Neural cell (in vitro differentiated cells): ENCODE results near the gene ZNHIT2. TPM values are rescaled to one million over a fixed set of nuclear protein-coding genes. Genes with fewer than 3 reads are reported as not detected.

Experiments used
- H2AFZ ChIP-seq: fragments of 200-600, 300-800 bp; sonication (generic), shearing (Covaris generic); 2 replicates; pipeline ENCODE4 v1.6.0; 2014; ENCODE audit warnings: low read depth, mild to moderate bottlenecking, antibody characterized with exemption, low read length, moderate library complexity
- H3F3A ChIP-seq: fragments of 200-600 bp; shearing (Covaris generic); 2 replicates; pipeline ENCODE4 v1.6.1; 2016; ENCODE audit warnings: mild to moderate bottlenecking, moderate library complexity, mixed read lengths, antibody characterized with exemption, low read length; ENCODE audit not compliant: insufficient read depth, poor library complexity, severe bottlenecking
- H3K27ac ChIP-seq: fragments of 200-600, 300-800 bp; sonication (generic), shearing (Covaris generic); 2 replicates; pipeline ENCODE4 v1.5.1; 2014; ENCODE audit warnings: mild to moderate bottlenecking, low read length, moderate library complexity
- H3K27me3 ChIP-seq: fragments of 300-800, 200-600 bp; sonication (generic), shearing (Covaris generic); 2 replicates; pipeline ENCODE4 v1.6.0; 2014; ENCODE audit warnings: mild to moderate bottlenecking, low read depth, low read length, moderate library complexity; ENCODE audit not compliant: insufficient read depth
- H3K36me3 ChIP-seq: fragments of 300-800, 200-600 bp; sonication (generic), shearing (Covaris generic); 2 replicates; pipeline ENCODE4 v1.5.1; 2014; ENCODE audit warnings: mild to moderate bottlenecking, antibody characterized with exemption, low read length, moderate library complexity; ENCODE audit not compliant: insufficient read depth
- H3K4me2 ChIP-seq: fragments of 300-800, 200-600 bp; sonication (generic), shearing (Covaris generic); 2 replicates; pipeline ENCODE4 v1.6.0; 2014; ENCODE audit warnings: mild to moderate bottlenecking, low read length
- H3K4me3 ChIP-seq: fragments of 300-800, 200-600 bp; sonication (generic), shearing (Covaris generic); 2 replicates; pipeline ENCODE4 v1.5.1; 2014; ENCODE audit warnings: mild to moderate bottlenecking, low read length, moderate library complexity
- H3K79me2 ChIP-seq: fragments of 200-600 bp; shearing (Covaris generic); replicated peaks from 2 replicates; pipeline ENCODE4 v1.6.0; 2014; ENCODE audit warnings: mild to moderate bottlenecking, low read length, moderate library complexity; ENCODE audit not compliant: insufficient read depth
- H3K9ac ChIP-seq: fragments of 300-800, 200-600 bp; sonication (generic), shearing (Covaris generic); 2 replicates; pipeline ENCODE4 v1.6.1; 2016; ENCODE audit warnings: mild to moderate bottlenecking, low read length, mixed read lengths
- H3K9me2 ChIP-seq: fragments of 200-600 bp; shearing (Covaris generic); 2 replicates; pipeline ENCODE4 v1.6.1; 2016; ENCODE audit warnings: mild to moderate bottlenecking, low read length, mixed read lengths; ENCODE audit not compliant: insufficient read depth
- H3K9me3 ChIP-seq: fragments of 200-600, 300-800 bp; sonication (generic), shearing (Covaris generic); 2 replicates; pipeline ENCODE4 v1.6.1; 2016; ENCODE audit warnings: mild to moderate bottlenecking, mixed run types, low read length, moderate library complexity, mixed read lengths
- H4K20me1 ChIP-seq: fragments of 200-600 bp; shearing (Covaris generic); 2 replicates; pipeline ENCODE4 v1.6.1; 2016; ENCODE audit warnings: mild to moderate bottlenecking, mixed run types; ENCODE audit not compliant: insufficient read depth
- CTCF ChIP-seq: fragments of 450-650 bp; IDR thresholded peaks from 2 replicates; pipeline ENCODE4 v1.5.1; 2014; ENCODE audit warnings: antibody characterized with exemption, mild to moderate bottlenecking, moderate library complexity; ENCODE audit not compliant: poor library complexity, severe bottlenecking
- EP300 ChIP-seq: fragments of 450-650 bp; conservative IDR thresholded peaks from 2 replicates; pipeline ENCODE4 v1.6.1; 2014; ENCODE audit warnings: antibody characterized with exemption, mild to moderate bottlenecking, moderate library complexity; ENCODE audit not compliant: poor library complexity, severe bottlenecking
- EZH2 ChIP-seq: fragments of 200-600, 300-800 bp; shearing (Covaris generic), sonication (generic); IDR thresholded peaks from 2 replicates; pipeline ENCODE4 v1.6.1; 2014; ENCODE audit warnings: antibody characterized with exemption, low read length, borderline replicate concordance, mild to moderate bottlenecking; ENCODE audit not compliant: insufficient read depth, poor library complexity, severe bottlenecking
- MXI1 ChIP-seq: fragments of 450-650 bp; conservative IDR thresholded peaks from 2 replicates; pipeline ENCODE4 v1.6.1; 2014; ENCODE audit warnings: antibody characterized with exemption, mild to moderate bottlenecking; ENCODE audit not compliant: poor library complexity, severe bottlenecking
- POLR2AphosphoS5 ChIP-seq: IDR thresholded peaks from 2 replicates; pipeline ENCODE4 v1.6.1; 2012
- RAD21 ChIP-seq: fragments of 450-650 bp; conservative IDR thresholded peaks from 2 replicates; pipeline ENCODE4 v1.6.1; 2014; ENCODE audit warnings: antibody characterized with exemption, mild to moderate bottlenecking, moderate library complexity
- REST ChIP-seq: IDR thresholded peaks from 2 replicates; pipeline ENCODE4 v1.6.1; 2012; ENCODE audit warnings: borderline replicate concordance
- SMC3 ChIP-seq: fragments of 450-650 bp; conservative IDR thresholded peaks from 2 replicates; pipeline ENCODE4 v1.6.1; 2014; ENCODE audit warnings: antibody characterized with exemption, mild to moderate bottlenecking, moderate library complexity; ENCODE audit not compliant: poor library complexity
- TAF1 ChIP-seq: IDR thresholded peaks from 2 replicates; pipeline ENCODE4 v1.6.1; 2012; ENCODE audit warnings: low read depth
- polyA minus RNA-seq: library from RNA; depleted of rRNA, polyadenylated mRNA; stranded (reverse); fragments of >200 nt; gene quantifications from 2 replicates; pipeline ENCODE4 v1.2.3, GENCODE V29; 2014
- polyA plus RNA-seq: library from polyadenylated mRNA; depleted of rRNA; stranded (reverse); fragments of >200 nt; gene quantifications from 2 replicates; pipeline ENCODE4 v1.2.3, GENCODE V29; 2014

The ZNHIT2 gene
- polyA plus RNA-seq = 6.9 and 7.0 TPM in 2 replicates
- polyA minus RNA-seq = 9.7 and 10.1 TPM in 2 replicates

GRCh38 chr11:65117206-65118096 is at the start of gene ZNHIT2:
Gene ZNHIT2 (minus strand): TSS chr11:65117701. CDS start chr11:65117653, 48 bp downstream.
- TF ChIP-seq EP300 (peak; percentile 41), CTCF (peak; percentile 99), POLR2AphosphoS5 (peak; percentile 82), TAF1 (no peak), REST (peak; percentile 21), EZH2 (no peak), MXI1 (peak; percentile 98), SMC3 (peak; percentile 78), RAD21 (peak; percentile 87)
- peak within 1 kb of the TSS; percentile 71 for H3K27ac ChIP-seq
- H3K27me3 ChIP-seq = no peaks in the 10 kb centered on the region
- peaks cover 10% of the 10 kb centered on the region for H3K36me3 ChIP-seq
- H3K4me3 ChIP-seq = peak within 1 kb of the TSS; percentile 97
- H4K20me1 ChIP-seq = no peaks in the 10 kb centered on the region
- no peak within 1 kb of the TSS for H2AFZ ChIP-seq
- H3K9me3 ChIP-seq = no peaks in the 10 kb centered on the region
- H3K9ac ChIP-seq = peak within 1 kb of the TSS; percentile 79
- no peaks in the 10 kb centered on the region for H3F3A ChIP-seq
- peaks cover 36% of the 10 kb centered on the region for H3K79me2 ChIP-seq
- H3K9me2 ChIP-seq = no peaks in the 10 kb centered on the region
- H3K4me2 ChIP-seq = peak within 1 kb of the TSS; percentile 82

GRCh38 chr11:65166893-65167292 is 49.4 kb upstream of the ZNHIT2 start:
- H3F3A ChIP-seq = no peaks in the 10 kb centered on the region
- H2AFZ ChIP-seq = no peak overlapping the region
- no peaks in the 10 kb centered on the region for H3K27me3 ChIP-seq
- no peaks in the 10 kb centered on the region for H3K9me3 ChIP-seq
- no peaks in the 10 kb centered on the region for H3K36me3 ChIP-seq
- H3K27ac ChIP-seq = no peak overlapping the region
- H3K9me2 ChIP-seq = no peaks in the 10 kb centered on the region
- no peaks in the 10 kb centered on the region for H3K79me2 ChIP-seq
- no peak overlapping the region for H3K9ac ChIP-seq
- H3K4me3 ChIP-seq = no peak overlapping the region
- no peaks in the 10 kb centered on the region for H4K20me1 ChIP-seq
- no peak for TF ChIP-seq RAD21
- no peak for TF ChIP-seq CTCF
- no peak for TF ChIP-seq MXI1
- TF ChIP-seq EP300 = no peak
- no peak for TF ChIP-seq REST
- TF ChIP-seq TAF1 = no peak
- no peak for TF ChIP-seq EZH2
- no peak for TF ChIP-seq POLR2AphosphoS5
- H3K4me2 ChIP-seq = no peak overlapping the region
